T-helper 2 cell treated with Interferon-gamma antibody and Interleukin-4, amounts not matched to agents 5 μg/mL and 100 μg/mL, for 36 hours (primary cell): ENCODE data around the gene ZNF296.
"Not testable (repeated sequence)": the region's sequence is repeated elsewhere in the genome, so short reads cannot be mapped to it uniquely, and the experiment has no call there.

Experiments
- DNase-seq: peaks from one replicate; pipeline ENCODE4 v3.0.0; 2021; ENCODE audit warnings: low spot score
- H3K27ac Mint-ChIP-seq: one replicate; pipeline ENCODE4 v1.8.0; 2021; ENCODE audit warnings: mild to moderate bottlenecking, mixed read lengths
- H3K27me3 Mint-ChIP-seq: one replicate; pipeline ENCODE4 v1.8.0; 2021; ENCODE audit warnings: low read depth, mixed read lengths
- H3K36me3 Mint-ChIP-seq: one replicate; pipeline ENCODE4 v1.8.0; 2021; ENCODE audit warnings: low read depth, mixed read lengths
- H3K4me1 Mint-ChIP-seq: one replicate; pipeline ENCODE4 v1.8.0; 2021; ENCODE audit warnings: low read depth, mixed read lengths
- H3K4me3 Mint-ChIP-seq: one replicate; pipeline ENCODE4 v1.8.0; 2022; ENCODE audit warnings: mild to moderate bottlenecking, moderate library complexity, mixed read lengths
- H3K9me3 Mint-ChIP-seq: one replicate; pipeline ENCODE4 v1.8.0; 2021; ENCODE audit warnings: mixed read lengths

The ZNF296 gene

GRCh38 chr19:45113628-45114027 is 37.4 kb upstream of the ZNF296 start:
- Mint-ChIP-seq H3K4me1 (peaks cover 31% of the 10 kb centered on the region), H3K27me3 (no peaks in the 10 kb centered on the region), H3K36me3 (peaks cover 1% of the 10 kb centered on the region), H3K4me3 (no peak overlapping the region), H3K27ac (no peak overlapping the region), H3K9me3 (no peaks in the 10 kb centered on the region)
- DNase-seq, result no peak

DNA sequence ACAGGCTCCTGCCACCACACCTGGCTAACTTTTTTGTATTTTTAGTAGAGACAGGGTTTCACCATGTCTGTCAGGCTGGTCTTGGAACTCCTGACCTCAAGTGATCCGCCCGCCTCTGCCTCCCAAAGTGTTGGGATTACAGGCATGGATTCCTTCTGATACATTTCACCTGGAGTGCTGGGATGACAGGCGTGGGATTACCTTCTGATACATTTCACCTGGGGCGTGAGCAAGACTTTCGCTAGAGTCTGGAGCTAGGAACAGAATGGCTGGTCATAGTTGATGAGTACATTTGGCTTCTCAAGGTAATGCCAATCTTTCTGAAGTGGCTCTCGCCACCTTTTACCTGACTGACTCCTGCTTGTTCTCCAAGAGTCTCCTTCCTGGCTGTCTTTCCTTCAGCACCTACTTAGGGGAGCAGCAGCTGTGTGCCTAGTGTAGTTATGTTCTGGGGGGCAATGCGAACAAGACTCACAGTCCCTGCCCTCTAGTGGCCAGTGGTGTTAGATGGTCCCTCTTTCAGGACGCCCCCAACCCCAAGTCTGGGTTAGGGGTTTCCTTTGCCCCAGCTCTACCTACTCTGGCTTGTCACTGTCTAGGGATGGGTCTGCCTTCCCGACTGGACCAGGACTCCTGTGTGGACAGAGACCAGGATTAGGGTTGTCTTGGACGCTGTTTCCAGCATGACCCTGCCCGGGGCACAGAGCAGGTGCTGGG is 36.0 kb upstream of the ZNF296 start:
- Mint-ChIP-seq H3K4me3 (no peak overlapping the region), H3K9me3 (no peaks in the 10 kb centered on the region), H3K27me3 (no peaks in the 10 kb centered on the region), H3K27ac (no peak overlapping the region), H3K4me1 (peaks cover 20% of the 10 kb centered on the region), H3K36me3 (peaks cover 1% of the 10 kb centered on the region)
- no peak for DNase-seq

DNA sequence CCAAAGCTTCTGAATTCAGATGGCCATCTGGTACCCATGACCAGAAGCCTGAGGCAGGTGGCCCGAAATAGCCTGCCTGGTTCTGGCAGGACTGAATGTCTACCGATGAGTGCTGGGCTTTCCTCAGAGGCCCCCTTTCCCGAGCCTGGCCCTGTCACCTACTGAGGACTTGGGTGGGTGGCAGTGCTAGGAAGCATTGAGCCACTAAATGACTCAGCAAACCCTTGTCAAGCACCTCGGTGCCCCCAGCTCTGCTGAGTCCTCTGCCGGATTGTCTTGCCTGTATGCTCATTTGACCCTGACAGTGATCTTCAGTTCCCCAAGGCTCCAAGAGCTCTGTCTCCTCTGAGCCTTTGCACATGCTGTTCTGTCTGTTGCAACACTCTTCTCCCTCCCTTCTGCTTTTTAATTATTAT is 34.6 kb upstream of the ZNF296 start:
- Mint-ChIP-seq H3K27ac (no peak overlapping the region), H3K4me1 (peaks cover 8% of the 10 kb centered on the region), H3K27me3 (no peaks in the 10 kb centered on the region), H3K4me3 (no peak overlapping the region), H3K36me3 (peaks cover 1% of the 10 kb centered on the region), H3K9me3 (no peaks in the 10 kb centered on the region)
- DNase-seq, result no peak

GRCh38 chr19:45107621-45108150 is 31.4 kb upstream of the ZNF296 start:
- H3K27me3 Mint-ChIP-seq, result no peaks in the 10 kb centered on the region
- peaks cover 17% of the 10 kb centered on the region for H3K4me1 Mint-ChIP-seq
- no peak overlapping the region for H3K27ac Mint-ChIP-seq
- H3K9me3 Mint-ChIP-seq, result no peaks in the 10 kb centered on the region
- peaks cover 1% of the 10 kb centered on the region for H3K36me3 Mint-ChIP-seq
- no peak overlapping the region for H3K4me3 Mint-ChIP-seq
- no peak for DNase-seq

DNA sequence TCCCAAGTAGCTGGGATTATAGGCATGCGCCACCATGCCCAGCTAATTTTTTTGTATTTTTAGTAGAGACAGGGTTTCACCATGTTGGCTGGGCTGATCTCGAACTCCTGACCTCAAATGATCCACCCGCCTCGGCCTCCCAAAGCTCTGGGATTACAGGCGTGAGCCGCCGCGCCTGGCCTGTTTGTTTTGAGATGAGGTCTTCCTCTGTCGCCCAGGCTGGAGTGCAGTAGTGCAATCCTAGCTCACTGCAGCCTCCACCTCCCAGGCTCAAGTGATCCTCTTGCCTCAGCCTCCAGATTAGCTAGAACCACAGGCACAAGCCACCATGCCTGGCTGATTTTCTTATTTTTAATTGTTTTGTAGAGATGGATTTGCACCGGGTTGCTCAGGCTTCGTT is 30.1 kb upstream of the ZNF296 start:
- not testable (repeated sequence) for H3K27ac Mint-ChIP-seq, H3K36me3 Mint-ChIP-seq, H3K27me3 Mint-ChIP-seq, DNase-seq, H3K9me3 Mint-ChIP-seq, H3K4me3 Mint-ChIP-seq
- peaks cover 17% of the 10 kb centered on the region for H3K4me1 Mint-ChIP-seq

- peak overlapping the region; percentile 21 for H3K27ac Mint-ChIP-seq
- no peaks in the 10 kb centered on the region for H3K27me3 Mint-ChIP-seq
- H3K4me3 Mint-ChIP-seq, result peak overlapping the region; percentile 1
- H3K9me3 Mint-ChIP-seq, result no peaks in the 10 kb centered on the region
- peaks cover 17% of the 10 kb centered on the region for H3K4me1 Mint-ChIP-seq
- H3K36me3 Mint-ChIP-seq, result peaks cover 1% of the 10 kb centered on the region
- DNase-seq, result no peak
These were observed 28.5 kb upstream of the ZNF296 start for GRCh38 chr19:45104658-45105349.

DNA sequence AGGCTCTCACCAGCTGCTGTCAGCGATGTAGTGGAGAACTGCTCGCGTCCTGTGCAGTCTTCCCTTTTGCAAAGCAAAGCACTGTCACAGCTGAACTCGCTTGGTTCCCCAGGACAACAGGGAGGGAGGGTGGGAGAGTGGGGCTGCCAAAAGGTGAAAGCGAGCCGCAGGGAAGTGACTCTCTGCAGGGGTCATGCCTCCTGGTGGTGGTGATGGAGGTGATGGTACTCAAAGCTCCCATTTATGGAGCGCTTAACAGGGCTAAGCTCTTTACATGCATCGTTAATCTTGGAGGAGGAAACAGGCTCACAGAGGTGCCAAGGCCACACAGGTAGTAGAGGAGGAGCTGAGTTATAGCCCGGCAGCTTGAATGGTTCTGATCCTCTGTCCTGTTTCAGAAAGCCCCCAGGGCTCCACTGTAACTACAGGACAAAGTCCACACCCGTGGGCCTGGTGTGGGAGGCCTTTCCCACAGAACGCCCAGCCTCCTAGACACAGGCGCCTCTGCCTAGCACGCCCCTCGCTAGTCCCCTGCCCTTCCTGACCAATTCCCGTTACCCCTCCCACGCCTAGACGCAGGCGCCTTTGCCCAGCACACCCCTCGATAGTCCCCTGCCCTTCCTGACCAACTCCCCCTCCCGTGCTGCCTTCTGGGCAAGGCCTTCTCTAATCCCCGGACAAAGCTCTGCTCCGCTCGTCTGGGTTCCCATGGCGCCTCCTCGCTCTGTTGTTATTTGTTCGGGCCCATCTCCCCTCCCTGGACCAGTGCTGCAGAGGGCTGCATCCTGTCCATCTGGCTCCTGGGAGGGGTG is 27.4 kb upstream of the ZNF296 start:
- Mint-ChIP-seq H3K4me1 (peaks cover 22% of the 10 kb centered on the region), H3K27ac (no peak overlapping the region), H3K9me3 (no peaks in the 10 kb centered on the region), H3K36me3 (no peaks in the 10 kb centered on the region), H3K27me3 (no peaks in the 10 kb centered on the region), H3K4me3 (no peak overlapping the region)
- DNase-seq, result no peak

DNA sequence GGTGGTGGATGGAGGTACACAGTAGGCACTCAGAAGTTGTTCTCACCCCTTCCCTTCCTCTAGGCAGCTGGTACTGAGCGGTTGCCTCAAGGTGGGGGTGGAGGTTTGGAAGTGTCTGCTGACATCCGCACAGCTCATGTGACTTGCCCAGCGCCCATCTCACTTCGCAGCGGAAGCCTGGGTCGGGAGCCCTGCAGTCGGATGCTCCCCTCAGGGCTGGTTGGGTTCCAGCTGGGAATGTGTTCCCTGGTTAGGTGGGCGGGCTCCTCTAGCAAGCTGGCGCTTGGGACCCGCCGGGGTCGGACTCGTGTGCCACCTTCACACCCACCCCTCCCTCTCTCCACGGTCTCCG is 26.9 kb upstream of the ZNF296 start:
- H3K4me3 Mint-ChIP-seq, result no peak overlapping the region
- H3K36me3 Mint-ChIP-seq, result no peaks in the 10 kb centered on the region
- H3K4me1 Mint-ChIP-seq, result peaks cover 22% of the 10 kb centered on the region
- no peaks in the 10 kb centered on the region for H3K27me3 Mint-ChIP-seq
- peak overlapping the region; percentile 26 for H3K27ac Mint-ChIP-seq
- DNase-seq, result no peak
- H3K9me3 Mint-ChIP-seq, result no peaks in the 10 kb centered on the region

DNA sequence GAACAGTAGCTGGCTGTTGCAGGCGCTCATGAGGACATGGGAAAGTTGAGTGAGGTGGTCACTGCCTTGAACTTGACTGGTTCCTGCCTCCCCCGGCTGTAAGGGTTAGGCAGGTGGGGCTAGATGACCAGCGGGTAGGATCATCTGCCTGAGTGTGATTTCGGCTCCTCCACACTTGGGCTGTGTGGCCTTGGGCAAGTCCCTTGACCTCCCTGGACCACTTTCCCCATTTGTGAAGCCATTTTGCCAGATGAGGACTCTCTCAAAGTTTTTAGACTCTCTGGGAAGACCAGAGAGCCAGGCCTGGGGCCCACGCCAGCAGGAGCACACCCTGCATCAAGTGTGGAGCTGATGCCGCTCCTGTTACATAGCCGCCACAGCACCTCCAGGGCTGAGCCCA is 26.2 kb upstream of the ZNF296 start:
- DNase-seq, result no peak
- Mint-ChIP-seq H3K4me3 (no peak overlapping the region), H3K36me3 (no peaks in the 10 kb centered on the region), H3K9me3 (no peaks in the 10 kb centered on the region), H3K4me1 (peaks cover 22% of the 10 kb centered on the region), H3K27me3 (no peaks in the 10 kb centered on the region), H3K27ac (no peak overlapping the region)

GRCh38 chr19:45101806-45102205 is 25.5 kb upstream of the ZNF296 start:
- H3K36me3 Mint-ChIP-seq, result no peaks in the 10 kb centered on the region
- no peaks in the 10 kb centered on the region for H3K27me3 Mint-ChIP-seq
- DNase-seq, result no peak
- no peaks in the 10 kb centered on the region for H3K9me3 Mint-ChIP-seq
- peaks cover 24% of the 10 kb centered on the region for H3K4me1 Mint-ChIP-seq
- no peak overlapping the region for H3K27ac Mint-ChIP-seq
- no peak overlapping the region for H3K4me3 Mint-ChIP-seq

DNA sequence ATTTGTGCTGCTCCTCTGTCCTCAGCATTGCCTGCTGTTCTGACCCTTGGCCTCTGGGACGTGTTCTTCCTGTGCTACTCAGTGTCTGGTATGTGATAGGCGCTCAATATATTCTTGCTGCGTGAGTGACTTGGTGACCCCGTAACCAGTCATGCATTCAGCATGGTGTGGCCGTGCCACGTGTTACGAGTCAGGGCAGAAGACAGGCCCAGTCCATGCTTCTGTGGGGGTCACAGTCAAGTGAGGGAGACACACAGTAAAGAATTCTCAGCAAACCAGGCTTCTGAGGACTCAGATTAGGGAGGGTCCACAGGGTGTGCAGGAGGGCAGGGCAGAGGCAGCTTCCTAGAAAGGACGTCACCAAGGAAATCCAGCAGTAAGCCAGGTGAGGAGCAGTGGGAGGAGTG is 24.6 kb upstream of the ZNF296 start:
- Mint-ChIP-seq H3K4me3 (no peak overlapping the region), H3K4me1 (peaks cover 30% of the 10 kb centered on the region)

GRCh38 chr19:45100201-45100600 is 23.9 kb upstream of the ZNF296 start:
- Mint-ChIP-seq H3K4me3 (no peak overlapping the region), H3K27ac (no peak overlapping the region), H3K36me3 (no peaks in the 10 kb centered on the region), H3K4me1 (peaks cover 30% of the 10 kb centered on the region), H3K27me3 (no peaks in the 10 kb centered on the region), H3K9me3 (no peaks in the 10 kb centered on the region)
- no peak for DNase-seq

More for the DNA sequence above, 24.6 kb upstream of the ZNF296 start:
- no peaks in the 10 kb centered on the region for H3K9me3 Mint-ChIP-seq
- H3K27ac Mint-ChIP-seq, result no peak overlapping the region
- DNase-seq, result no peak
- no peaks in the 10 kb centered on the region for H3K36me3 Mint-ChIP-seq
- no peaks in the 10 kb centered on the region for H3K27me3 Mint-ChIP-seq

- Mint-ChIP-seq H3K9me3 (no peaks in the 10 kb centered on the region), H3K4me1 (peaks cover 30% of the 10 kb centered on the region), H3K27ac (no peak overlapping the region), H3K4me3 (no peak overlapping the region), H3K36me3 (no peaks in the 10 kb centered on the region), H3K27me3 (no peaks in the 10 kb centered on the region)
- no peak for DNase-seq
These were observed 23.4 kb upstream of the ZNF296 start for GRCh38 chr19:45099467-45100191.
